DND-41 (cell line): Measurements from ENCODE around the gene ADAMTS19.

Source experiments
- ATAC-seq: fragments of 200-7000 bp; cut with Tn5 transposase; 3 replicates; pipeline ENCODE4 v1.9.1; 2021; ENCODE audit warnings: low read depth; ENCODE audit not compliant: insufficient read depth
- DNase-seq: peaks from one replicate; pipeline ENCODE4 v3.0.0-alpha.2; 2020
- H2AFZ ChIP-seq: 2 replicates; pipeline ENCODE4 v1.6.0; 2012; ENCODE audit warnings: low read depth, low read length
- H3K27ac ChIP-seq: 2 replicates; pipeline ENCODE4 v1.5.1; 2012; ENCODE audit warnings: low read length, inconsistent platforms
- H3K27me3 ChIP-seq: fragments of 200-600 bp; sonication (generic); 2 replicates; pipeline ENCODE4 v1.6.0; 2012; ENCODE audit warnings: low read length, mild to moderate bottlenecking, inconsistent platforms; ENCODE audit not compliant: insufficient read depth, poor library complexity
- H3K36me3 ChIP-seq: 2 replicates; pipeline ENCODE4 v1.5.1; 2012; ENCODE audit warnings: low read length, inconsistent platforms; ENCODE audit not compliant: insufficient read depth
- H3K4me1 ChIP-seq: 2 replicates; pipeline ENCODE4 v1.5.1; 2012; ENCODE audit warnings: mild to moderate bottlenecking, low read length; ENCODE audit not compliant: insufficient read depth
- H3K4me2 ChIP-seq: 2 replicates; pipeline ENCODE4 v1.6.0; 2012; ENCODE audit warnings: mild to moderate bottlenecking, moderate library complexity, low read length, inconsistent platforms; ENCODE audit not compliant: insufficient read depth
- H3K4me3 ChIP-seq, 2 experiments: fragments of 200-600 bp in 1 of 2; shearing (Covaris generic) in 1 of 2; 2 replicates each; pipeline ENCODE4 v1.5.1; 2012 to 2016; ENCODE audit warnings: inconsistent platforms in 2 of 2, low read length in 2 of 2, mild to moderate bottlenecking in 2 of 2, low read depth in 1 of 2, moderate library complexity in 1 of 2
- H3K79me2 ChIP-seq: 2 replicates; pipeline ENCODE4 v1.6.0; 2012; ENCODE audit warnings: low read length, inconsistent platforms; ENCODE audit not compliant: insufficient read depth
- H3K9ac ChIP-seq: 2 replicates; pipeline ENCODE4 v1.6.0; 2012; ENCODE audit warnings: low read depth, mild to moderate bottlenecking, inconsistent platforms, low read length, moderate library complexity
- H3K9me3 ChIP-seq: 2 replicates; pipeline ENCODE4 v1.5.1; 2012; ENCODE audit warnings: low read length, moderate library complexity, mild to moderate bottlenecking, inconsistent platforms; ENCODE audit not compliant: insufficient read depth, severe bottlenecking
- H4K20me1 ChIP-seq: 2 replicates; pipeline ENCODE4 v1.6.0; 2012; ENCODE audit warnings: low read length; ENCODE audit not compliant: insufficient read depth
- EZH2 ChIP-seq: IDR thresholded peaks from 3 replicates; pipeline ENCODE4 v1.6.1; 2012; ENCODE audit warnings: borderline replicate concordance, low read depth, mild to moderate bottlenecking, moderate library complexity, low read length, inconsistent platforms; ENCODE audit not compliant: severe bottlenecking
- TF ChIP-seq, protein P1 (sequence below): IDR thresholded peaks from 2 replicates; pipeline ENCODE4 v1.5.1; 2012; ENCODE audit warnings: borderline replicate concordance, low read length, moderate library complexity, mild to moderate bottlenecking; ENCODE audit not compliant: poor library complexity, severe bottlenecking; ENCODE audit errors: extremely low read depth

Gene ADAMTS19

DNA sequence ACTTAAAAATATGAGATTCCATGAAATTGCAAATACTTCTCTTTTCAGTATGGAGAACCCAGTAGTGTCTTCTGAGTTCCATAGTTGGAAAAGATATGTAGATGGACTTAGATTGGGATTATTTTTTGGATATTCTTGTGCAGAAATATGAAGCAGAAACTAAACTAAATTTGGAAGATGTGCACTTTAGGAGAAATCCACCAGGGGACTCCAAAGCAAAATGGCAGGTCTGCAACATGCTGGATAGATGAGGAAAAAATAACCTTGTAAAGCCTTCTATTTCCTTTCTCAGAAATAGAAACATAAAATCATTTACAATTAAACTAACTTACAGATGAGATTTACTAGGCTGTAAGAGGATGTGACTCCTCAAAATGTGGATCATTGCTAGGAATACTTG lies 238.6 kb downstream of the ADAMTS19 start:
- no peak overlapping the region for H3K9ac ChIP-seq
- H4K20me1 ChIP-seq: no peaks in the 10 kb centered on the region
- H2AFZ ChIP-seq: no peak overlapping the region
- no peaks in the 10 kb centered on the region for H3K9me3 ChIP-seq
- ATAC-seq (no peak), DNase-seq (no peak)
- H3K27ac ChIP-seq: no peak overlapping the region
- H3K27me3 ChIP-seq: no peaks in the 10 kb centered on the region
- no peak overlapping the region for H3K4me2 ChIP-seq
- no peaks in the 10 kb centered on the region for H3K36me3 ChIP-seq
- no peak overlapping the region for H3K4me3 ChIP-seq
- H3K79me2 ChIP-seq: no peaks in the 10 kb centered on the region
- TF ChIP-seq, protein P1, sequence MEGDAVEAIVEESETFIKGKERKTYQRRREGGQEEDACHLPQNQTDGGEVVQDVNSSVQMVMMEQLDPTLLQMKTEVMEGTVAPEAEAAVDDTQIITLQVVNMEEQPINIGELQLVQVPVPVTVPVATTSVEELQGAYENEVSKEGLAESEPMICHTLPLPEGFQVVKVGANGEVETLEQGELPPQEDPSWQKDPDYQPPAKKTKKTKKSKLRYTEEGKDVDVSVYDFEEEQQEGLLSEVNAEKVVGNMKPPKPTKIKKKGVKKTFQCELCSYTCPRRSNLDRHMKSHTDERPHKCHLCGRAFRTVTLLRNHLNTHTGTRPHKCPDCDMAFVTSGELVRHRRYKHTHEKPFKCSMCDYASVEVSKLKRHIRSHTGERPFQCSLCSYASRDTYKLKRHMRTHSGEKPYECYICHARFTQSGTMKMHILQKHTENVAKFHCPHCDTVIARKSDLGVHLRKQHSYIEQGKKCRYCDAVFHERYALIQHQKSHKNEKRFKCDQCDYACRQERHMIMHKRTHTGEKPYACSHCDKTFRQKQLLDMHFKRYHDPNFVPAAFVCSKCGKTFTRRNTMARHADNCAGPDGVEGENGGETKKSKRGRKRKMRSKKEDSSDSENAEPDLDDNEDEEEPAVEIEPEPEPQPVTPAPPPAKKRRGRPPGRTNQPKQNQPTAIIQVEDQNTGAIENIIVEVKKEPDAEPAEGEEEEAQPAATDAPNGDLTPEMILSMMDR: no peak
- no peak for TF ChIP-seq EZH2
- no peaks in the 10 kb centered on the region for H3K4me1 ChIP-seq

DNA sequence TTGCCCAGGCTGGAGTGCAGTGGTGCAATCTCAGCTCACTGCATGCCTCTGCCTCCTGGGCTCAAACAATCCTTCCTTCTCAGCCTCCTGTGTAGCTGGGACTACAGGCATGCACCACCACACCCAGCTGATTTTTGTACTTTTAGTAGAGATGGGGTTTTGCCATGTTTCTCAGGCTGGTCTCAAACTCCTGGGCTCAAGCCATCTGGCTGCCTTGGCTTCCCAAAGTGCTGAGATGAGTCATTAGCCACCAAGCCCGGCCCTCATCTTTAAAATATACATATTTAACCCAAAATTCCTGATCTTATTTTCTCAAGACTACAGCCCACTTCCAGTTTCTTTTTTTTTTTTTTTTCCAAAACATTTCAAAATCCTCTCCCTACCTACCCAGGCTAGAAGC lies 256.1 kb downstream of the ADAMTS19 start:
- Histone ChIP-seq H3K27ac (no peak overlapping the region), H3K79me2 (no peaks in the 10 kb centered on the region), H3K27me3 (no peaks in the 10 kb centered on the region), H3K4me1 (no peaks in the 10 kb centered on the region), H3K9ac (no peak overlapping the region), H3K9me3 (no peaks in the 10 kb centered on the region), H3K4me2 (no peak overlapping the region), H4K20me1 (no peaks in the 10 kb centered on the region), H2AFZ (no peak overlapping the region), H3K4me3 (no peak overlapping the region), H3K36me3 (no peaks in the 10 kb centered on the region)
- TF ChIP-seq EZH2: no peak
- TF ChIP-seq, protein P1: no peak
- DNase-seq (no peak), ATAC-seq (no peak)

- no peak overlapping the region for H3K4me2 ChIP-seq
- H3K9ac ChIP-seq: no peak overlapping the region
- H2AFZ ChIP-seq: no peak overlapping the region
- no peaks in the 10 kb centered on the region for H3K9me3 ChIP-seq
- no peaks in the 10 kb centered on the region for H3K27me3 ChIP-seq
- no peaks in the 10 kb centered on the region for H3K36me3 ChIP-seq
- no peak for ATAC-seq
- H3K27ac ChIP-seq: no peak overlapping the region
- no peak for DNase-seq
- no peaks in the 10 kb centered on the region for H3K79me2 ChIP-seq
- no peaks in the 10 kb centered on the region for H3K4me1 ChIP-seq
- H3K4me3 ChIP-seq: no peak overlapping the region
- no peaks in the 10 kb centered on the region for H4K20me1 ChIP-seq
- TF ChIP-seq EZH2: no peak
- TF ChIP-seq, protein P1: no peak
Measured at GRCh38 chr5:129716651-129717050, 256.6 kb downstream of the ADAMTS19 start.

DNA sequence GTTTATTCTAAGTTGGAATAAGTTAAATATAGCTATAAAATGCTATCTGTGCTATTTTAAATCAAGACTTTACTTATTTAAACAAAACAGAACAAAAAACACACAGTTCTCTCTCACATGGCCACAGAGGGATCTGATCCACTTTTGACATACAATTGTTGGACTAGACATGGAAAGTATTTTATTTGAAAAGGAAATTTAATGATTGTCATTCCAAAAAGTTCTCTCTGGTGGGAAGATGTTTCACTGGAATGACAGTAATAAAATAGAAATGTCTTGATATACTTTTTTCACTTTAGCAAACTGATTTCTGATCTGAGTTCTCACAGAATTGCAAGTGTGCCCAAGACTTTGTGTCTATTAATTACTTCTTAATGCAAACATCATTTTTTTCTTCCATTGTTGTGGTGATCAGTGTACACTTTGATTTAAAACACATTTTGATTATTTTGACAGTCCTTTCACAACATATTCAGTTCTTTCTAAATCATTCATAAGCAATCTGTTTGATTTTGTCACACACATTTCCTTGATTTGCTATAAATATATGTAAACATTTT lies 257.7 kb downstream of the ADAMTS19 start:
- Histone ChIP-seq H3K27me3 (no peaks in the 10 kb centered on the region), H3K4me2 (no peak overlapping the region), H4K20me1 (no peaks in the 10 kb centered on the region), H3K27ac (no peak overlapping the region), H3K36me3 (no peaks in the 10 kb centered on the region), H2AFZ (no peak overlapping the region), H3K9ac (no peak overlapping the region), H3K4me3 (no peak overlapping the region), H3K9me3 (no peaks in the 10 kb centered on the region), H3K4me1 (no peaks in the 10 kb centered on the region), H3K79me2 (no peaks in the 10 kb centered on the region)
- ATAC-seq (no peak), DNase-seq (no peak)
- TF ChIP-seq, protein P1: no peak
- TF ChIP-seq EZH2: no peak
